ENCODE results near the gene PPP2R5B. TPM values are rescaled to one million over a fixed set of nuclear protein-coding genes. Genes with fewer than 3 reads are reported as not detected.

PPP2R5B gene
- total and polyA plus RNA-seq, 9 of the 15 experiments (the other 6 are each of a cell fraction or from before 2014, with no cell fraction given): 0.10 to 7.8 (median 3.3) TPM

DNA sequence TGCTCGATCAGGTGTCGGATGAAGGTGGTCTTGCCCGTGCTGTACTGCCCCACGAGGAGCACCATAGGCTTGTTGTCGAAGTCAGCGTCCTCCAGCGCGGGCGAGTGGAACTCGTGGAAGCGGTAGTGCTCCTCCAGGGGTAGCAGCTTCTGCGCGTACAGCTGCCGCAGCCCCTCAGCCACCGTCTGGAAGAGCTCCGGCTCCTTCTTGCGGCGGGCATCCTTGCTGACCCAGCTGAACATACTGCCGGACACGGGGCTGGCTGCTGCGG lies 46.3 kb upstream of the PPP2R5B start (continued):
- peak; percentile 7 for TF ChIP-seq DACH1 (IDR thresholded peaks at IDR 0.05; ENCODE audit: partially characterized antibody)
- no peak for TF ChIP-seq CHCHD3 (CRISPR knock-in tag; IDR thresholded peaks at IDR 0.05)
- no peak for TF ChIP-seq THRAP3 (IDR thresholded peaks at IDR 0.05; ENCODE audit: borderline replicate concordance)
- TF ChIP-seq RAD51 (IDR thresholded peaks at IDR 0.05; ENCODE audit: borderline replicate concordance, low read depth): no peak
- TF ChIP-seq, protein P1, sequence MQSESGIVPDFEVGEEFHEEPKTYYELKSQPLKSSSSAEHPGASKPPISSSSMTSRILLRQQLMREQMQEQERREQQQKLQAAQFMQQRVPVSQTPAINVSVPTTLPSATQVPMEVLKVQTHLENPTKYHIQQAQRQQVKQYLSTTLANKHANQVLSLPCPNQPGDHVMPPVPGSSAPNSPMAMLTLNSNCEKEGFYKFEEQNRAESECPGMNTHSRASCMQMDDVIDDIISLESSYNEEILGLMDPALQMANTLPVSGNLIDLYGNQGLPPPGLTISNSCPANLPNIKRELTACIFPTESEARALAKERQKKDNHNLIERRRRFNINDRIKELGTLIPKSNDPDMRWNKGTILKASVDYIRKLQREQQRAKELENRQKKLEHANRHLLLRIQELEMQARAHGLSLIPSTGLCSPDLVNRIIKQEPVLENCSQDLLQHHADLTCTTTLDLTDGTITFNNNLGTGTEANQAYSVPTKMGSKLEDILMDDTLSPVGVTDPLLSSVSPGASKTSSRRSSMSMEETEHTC (IDR thresholded peaks at IDR 0.05): no peak; the same call in 1 of the 2 replicates
- TF ChIP-seq PCBP2 (IDR thresholded peaks at IDR 0.05; ENCODE audit: low read depth, low read length, poor library complexity, severe bottlenecking): no peak
- TF ChIP-seq RREB1 (CRISPR knock-in tag; IDR thresholded peaks at IDR 0.05): peak; percentile 75; the same call in 1 of the 2 replicates
- TF ChIP-seq, protein P2, sequence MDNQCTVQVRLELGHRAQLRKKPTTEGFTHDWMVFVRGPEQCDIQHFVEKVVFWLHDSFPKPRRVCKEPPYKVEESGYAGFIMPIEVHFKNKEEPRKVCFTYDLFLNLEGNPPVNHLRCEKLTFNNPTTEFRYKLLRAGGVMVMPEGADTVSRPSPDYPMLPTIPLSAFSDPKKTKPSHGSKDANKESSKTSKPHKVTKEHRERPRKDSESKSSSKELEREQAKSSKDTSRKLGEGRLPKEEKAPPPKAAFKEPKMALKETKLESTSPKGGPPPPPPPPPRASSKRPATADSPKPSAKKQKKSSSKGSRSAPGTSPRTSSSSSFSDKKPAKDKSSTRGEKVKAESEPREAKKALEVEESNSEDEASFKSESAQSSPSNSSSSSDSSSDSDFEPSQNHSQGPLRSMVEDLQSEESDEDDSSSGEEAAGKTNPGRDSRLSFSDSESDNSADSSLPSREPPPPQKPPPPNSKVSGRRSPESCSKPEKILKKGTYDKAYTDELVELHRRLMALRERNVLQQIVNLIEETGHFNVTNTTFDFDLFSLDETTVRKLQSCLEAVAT (IDR thresholded peaks at IDR 0.05): peak in 1 of 2 experiments; percentile 42; a peak in 1 of 4 replicates
- 0 out of 2 replicates have a peak, but pooled peaks have one; percentile 9 for TF ChIP-seq SOX6 (IDR thresholded peaks at IDR 0.05)
- TF ChIP-seq, protein P3, sequence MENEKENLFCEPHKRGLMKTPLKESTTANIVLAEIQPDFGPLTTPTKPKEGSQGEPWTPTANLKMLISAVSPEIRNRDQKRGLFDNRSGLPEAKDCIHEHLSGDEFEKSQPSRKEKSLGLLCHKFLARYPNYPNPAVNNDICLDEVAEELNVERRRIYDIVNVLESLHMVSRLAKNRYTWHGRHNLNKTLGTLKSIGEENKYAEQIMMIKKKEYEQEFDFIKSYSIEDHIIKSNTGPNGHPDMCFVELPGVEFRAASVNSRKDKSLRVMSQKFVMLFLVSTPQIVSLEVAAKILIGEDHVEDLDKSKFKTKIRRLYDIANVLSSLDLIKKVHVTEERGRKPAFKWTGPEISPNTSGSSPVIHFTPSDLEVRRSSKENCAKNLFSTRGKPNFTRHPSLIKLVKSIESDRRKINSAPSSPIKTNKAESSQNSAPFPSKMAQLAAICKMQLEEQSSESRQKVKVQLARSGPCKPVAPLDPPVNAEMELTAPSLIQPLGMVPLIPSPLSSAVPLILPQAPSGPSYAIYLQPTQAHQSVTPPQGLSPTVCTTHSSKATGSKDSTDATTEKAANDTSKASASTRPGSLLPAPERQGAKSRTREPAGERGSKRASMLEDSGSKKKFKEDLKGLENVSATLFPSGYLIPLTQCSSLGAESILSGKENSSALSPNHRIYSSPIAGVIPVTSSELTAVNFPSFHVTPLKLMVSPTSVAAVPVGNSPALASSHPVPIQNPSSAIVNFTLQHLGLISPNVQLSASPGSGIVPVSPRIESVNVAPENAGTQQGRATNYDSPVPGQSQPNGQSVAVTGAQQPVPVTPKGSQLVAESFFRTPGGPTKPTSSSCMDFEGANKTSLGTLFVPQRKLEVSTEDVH (IDR thresholded peaks at IDR 0.05; ENCODE audit: low read depth, partially characterized antibody): no peak
